NCI-H128 (cell line): Measurements from ENCODE around the gene EIF4ENIF1.
"Not testable (repeated sequence)": the region's sequence is repeated elsewhere in the genome, so short reads cannot be mapped to it uniquely, and the experiment has no call there.

Source experiments
- DNase-seq: peaks from one replicate; lab custom pipeline; 2025; ENCODE audit not compliant: unreplicated experiment; lab: John Stamatoyannopoulos, UW

Gene EIF4ENIF1

DNA sequence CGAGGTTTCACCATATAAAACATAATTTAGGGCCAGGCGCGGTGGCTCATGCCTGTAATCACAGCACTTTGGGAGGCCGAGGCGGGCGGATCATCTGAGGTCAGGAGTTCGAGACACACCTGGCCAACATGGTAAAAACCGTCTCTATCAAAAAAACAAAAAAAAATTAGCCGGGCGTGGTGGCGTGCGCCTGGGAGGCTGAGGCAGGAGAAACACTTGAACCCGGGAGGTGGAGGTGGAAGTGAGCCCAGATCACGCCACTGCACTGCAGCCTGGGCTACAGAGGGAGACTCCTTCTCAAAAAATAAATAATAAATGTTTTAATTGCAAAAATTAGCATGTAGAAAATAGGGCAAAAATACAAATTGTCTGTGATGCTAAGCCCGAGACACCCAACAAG is 5.7 kb upstream of the EIF4ENIF1 start:
- DNase-seq: no peak

DNA sequence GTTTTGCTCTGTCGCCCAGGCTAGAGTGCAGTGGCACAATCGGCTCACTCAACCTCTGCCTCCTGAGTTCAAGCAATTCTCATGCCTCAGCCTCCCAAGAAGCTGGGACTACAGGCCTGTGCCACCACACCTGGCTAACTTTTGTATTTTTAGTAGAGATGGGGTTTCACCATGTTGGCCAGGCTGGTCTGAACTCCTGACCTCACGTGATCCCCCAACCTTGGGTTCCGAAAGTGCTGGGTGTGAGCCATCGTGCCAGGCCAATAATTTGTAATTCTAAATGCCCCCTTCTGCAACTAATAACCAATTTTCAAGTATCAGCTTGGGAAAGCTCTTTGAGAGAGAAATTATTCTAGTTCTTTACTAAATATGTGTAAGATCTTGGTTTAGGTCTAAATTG is 3.7 kb upstream of the EIF4ENIF1 start:
- not testable (repeated sequence) for DNase-seq

DNA sequence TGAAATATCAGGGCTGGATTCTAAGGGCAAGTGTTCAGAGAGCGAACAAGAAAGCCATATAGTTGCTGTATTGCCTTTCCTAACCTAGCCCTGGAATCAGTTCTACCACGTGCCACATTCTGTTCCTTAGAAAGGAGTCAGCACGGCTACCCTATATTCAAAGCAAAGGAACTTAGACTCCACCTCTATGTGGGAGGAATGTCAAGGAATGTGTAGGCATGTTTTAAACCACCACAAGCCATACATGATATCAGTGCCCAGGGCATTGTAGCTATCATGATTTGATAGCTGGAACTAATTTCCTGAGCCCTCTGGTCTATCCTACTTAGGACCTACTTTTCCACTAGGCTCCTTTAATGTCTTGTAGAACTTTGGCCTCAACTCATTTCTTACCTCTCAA is 2.5 kb upstream of the EIF4ENIF1 start:
- DNase-seq: no peak

DNA sequence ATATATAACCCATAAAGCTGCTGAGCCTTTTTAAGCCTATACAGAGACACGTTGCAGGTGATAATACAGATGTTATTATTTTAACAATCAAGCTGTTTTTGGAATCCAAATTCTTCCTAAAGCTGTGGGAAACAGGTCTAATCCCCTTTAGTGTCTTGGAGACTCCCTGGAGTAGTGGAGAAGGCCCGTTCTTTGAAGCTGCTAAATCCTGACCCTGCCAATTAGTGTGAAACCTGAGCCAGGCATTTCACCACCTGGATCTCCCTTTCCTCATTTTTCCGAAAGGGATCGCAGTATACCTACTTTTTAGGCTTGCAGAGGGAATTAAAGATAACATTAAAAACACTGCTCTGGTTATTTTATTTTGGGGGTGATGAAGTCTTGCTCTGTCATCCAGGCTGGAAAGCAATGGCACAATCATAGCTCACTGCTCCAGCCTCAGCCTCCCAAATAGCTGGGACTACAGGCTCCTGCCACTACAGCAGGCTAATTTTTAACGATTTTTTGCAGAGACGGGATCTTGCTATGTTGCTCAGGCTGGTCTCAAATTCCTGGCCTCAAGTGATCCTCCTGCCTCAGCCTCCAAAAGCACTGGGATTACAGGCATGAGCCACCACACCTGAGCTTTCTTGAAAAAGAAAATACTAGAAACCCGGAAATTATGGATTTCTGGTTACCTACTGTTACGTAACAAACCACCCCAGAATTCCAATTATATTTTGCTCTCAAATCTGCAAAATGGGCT is 1.7 kb upstream of the EIF4ENIF1 start:
- no peak for DNase-seq

DNA sequence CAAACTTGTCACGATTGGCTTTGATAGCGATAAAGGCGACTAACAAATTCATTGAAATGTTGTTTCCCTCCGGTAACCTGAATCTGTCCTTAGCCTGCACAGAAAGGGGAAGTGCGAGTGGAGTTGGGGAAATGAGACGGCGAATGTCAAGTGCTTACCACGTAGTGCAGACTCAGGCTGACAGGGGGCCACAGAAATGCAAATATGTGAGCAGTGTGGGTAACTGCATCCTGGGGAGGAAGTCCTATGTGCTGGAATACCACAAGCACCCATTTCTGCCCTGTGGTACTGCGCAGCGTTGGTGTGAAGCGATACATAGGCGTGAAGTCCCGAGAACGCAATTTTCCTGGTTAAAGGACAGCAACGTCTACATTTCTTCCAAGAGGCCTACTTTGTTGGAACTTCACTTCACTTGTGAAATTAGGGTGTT is 869 bp upstream of the EIF4ENIF1 start:
- no peak for DNase-seq

DNA sequence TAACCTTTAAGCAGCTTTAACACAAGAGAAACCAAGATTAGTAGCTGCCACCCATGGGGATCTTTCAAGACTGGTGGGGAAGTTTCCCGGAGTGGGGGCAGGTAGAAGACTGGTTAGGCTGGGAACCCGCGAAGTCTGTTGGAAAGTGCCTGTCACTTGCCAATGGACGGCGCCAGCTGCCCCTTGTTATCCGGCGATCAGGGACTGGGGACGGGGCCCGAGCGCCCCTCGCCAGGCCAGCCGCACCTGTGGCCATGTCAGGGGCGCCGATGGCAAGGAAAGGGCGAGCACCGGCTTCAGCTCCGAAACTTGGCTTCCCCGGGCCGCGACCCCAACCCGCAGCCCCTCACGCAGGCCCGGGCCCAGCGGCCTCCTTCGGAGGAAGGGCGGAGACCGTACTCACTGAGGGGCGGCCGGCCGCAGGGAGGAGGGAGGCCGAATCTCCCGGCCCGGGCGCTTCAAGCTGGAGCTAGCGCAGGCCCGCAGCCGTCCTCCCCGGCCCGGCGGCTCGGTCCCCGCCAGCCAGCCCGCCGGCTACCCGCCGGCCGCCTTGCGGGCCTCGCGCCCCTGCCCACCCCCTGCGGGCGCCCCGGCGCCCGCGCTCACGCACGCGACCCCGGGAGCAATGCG is 539 bp downstream of the EIF4ENIF1 start:
- no peak for DNase-seq

DNA sequence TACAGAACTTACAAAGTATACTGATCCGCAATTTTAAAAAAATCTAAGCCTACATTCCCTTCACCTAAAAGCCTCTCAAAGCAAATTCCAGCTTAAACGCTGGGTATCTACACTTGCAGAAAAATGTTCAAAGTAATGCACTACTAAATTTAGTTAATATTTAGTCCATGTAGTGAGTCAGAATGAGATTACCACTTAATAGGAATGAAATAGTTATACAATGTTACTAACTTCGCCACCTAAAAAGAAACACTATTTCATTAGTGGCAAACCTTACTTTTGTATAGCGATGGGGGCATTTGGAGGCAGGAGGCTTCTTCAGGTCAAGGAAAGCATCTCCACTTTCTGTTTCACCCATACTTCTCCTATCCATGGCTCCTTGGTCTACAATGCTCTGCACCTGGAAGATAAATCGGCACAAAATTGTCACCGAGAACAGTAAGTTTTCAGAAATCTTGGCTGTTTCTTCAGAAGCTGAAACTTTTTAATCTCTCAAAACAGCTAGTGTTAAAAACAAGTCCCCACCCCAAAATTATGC is 1.2 kb downstream of the EIF4ENIF1 start:
- no peak for DNase-seq

DNA sequence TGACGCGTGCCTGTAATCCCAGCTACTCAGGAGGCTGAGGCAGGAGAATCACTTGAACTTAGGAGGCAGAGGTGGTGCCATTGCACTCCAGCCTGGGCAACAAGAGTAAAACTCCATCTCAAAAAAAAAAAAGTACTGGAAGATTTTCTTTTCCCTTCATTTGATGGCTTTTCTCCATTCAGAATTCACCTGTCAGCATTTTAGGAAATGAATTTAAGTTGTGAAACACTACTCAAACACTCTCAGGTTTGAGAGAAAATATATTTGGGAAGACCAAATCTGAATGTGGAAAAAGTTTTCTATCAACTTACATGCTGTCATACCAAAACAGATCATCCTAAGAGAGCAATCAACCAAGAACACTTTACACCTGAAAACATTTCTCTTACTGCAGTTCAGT is 2.7 kb downstream of the EIF4ENIF1 start:
- no peak for DNase-seq

DNA sequence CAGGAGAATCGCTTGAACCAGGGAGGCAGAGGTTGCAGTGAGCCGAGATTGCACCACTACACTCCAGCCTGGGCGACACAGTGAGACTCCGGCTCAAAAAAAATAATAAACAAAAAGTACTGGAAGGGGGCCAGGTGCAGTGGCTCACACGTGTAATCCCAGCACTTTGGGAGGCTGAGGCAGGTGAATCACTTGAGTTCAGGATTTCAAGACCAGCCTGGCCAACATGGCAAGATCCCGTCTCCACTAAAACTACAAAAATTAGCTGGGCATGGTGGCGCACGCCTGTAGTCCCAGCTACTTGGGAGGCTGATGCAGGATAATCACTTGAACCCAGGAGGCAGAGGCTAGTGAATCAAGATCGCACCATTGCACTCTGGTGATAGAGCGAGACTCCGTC is 3.3 kb downstream of the EIF4ENIF1 start:
- DNase-seq: not testable (repeated sequence)

DNA sequence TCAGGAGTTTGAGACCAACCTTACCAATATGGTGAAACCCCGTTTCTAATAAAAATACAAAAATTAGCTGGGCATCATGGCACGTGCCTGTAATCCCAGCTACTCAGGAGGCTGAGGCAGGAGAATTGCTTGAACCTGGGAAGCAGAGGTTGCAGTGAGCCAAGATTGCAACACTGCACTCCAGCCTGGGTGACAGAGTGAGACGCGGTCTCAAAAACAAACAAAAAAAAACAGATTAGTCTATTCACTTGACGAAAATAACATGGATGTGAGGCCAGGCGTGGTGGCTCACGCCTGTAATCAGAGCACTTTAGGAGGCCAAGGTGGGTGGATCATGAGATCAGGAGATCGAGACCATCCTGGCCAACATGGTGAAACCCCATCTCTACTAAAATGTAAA is 7.2 kb downstream of the EIF4ENIF1 start:
- DNase-seq: not testable (repeated sequence)

DNA sequence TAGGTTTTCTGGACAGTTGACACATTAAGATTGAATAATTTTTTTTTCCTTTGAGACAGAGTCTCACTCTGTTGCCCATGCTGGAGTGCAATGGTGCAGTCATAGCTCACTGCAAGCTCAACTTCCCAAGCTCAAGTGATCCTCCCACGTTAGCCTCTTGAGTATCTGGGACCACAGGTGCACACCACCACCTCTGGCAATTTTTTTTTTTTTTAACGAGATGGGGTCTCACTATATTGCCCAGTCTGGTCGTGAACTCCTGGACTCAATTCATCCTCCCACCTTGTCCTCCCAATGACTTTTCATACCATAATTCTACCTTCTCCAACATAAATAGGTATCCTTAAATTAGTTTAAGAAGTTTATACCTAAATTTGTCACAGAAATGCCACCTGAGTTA is 8.5 kb downstream of the EIF4ENIF1 start:
- DNase-seq: no peak

DNA sequence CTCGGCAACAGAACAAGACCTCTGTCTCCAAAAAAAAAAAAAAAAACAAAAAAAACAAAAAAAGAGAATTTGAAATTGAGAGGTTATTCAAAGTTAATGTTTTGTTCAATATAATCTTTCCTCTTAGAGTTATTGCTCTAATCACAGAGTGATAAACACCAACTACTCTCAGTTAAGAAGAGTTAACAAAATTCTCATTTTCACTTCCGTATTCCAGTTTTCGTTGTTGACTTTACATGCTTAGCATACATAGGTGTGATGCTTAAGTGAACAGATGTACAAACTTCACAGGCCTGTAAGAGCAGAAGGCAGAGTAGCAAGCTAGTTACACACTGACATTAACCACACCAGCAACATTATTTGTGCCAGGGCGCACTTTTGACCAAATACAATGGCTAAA is 12.3 kb downstream of the EIF4ENIF1 start:
- no peak for DNase-seq

DNA sequence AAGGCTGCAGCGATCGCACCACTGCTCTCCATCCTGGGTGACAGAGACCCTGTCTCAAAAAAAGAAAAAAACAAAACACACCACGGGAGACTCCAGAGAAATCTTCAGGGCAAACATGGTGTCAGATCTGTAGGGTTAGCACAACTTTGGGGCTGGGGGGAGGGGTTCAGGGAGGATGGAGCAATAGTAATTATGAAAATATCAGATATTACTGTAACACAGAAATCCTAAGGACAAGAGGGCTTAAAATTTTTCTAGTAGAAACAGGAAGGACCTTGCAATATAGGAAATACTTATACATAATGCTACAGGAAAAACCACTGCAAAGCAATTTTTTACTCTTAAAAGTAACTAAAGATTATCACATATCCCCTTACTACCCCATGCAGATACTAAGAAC is 13.8 kb downstream of the EIF4ENIF1 start:
- no peak for DNase-seq

DNA sequence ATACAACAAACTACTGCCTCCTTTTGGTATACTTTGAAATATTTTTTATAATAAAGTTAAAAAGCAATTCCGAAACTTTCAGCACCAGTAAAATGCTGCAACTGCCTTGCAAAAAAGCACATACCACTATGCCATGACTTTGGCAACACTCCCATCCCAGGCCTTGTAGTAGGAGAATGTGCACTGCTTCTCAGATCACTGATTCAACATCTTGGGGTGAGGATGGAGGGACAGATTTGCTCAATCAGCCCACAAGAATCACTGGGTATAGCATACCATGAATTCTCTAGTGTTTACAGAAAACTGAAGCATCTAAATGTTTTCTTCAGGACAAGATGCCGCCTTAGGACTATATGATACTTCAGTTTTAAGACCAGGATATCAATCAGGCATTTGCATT is 14.9 kb downstream of the EIF4ENIF1 start:
- DNase-seq: no peak

DNA sequence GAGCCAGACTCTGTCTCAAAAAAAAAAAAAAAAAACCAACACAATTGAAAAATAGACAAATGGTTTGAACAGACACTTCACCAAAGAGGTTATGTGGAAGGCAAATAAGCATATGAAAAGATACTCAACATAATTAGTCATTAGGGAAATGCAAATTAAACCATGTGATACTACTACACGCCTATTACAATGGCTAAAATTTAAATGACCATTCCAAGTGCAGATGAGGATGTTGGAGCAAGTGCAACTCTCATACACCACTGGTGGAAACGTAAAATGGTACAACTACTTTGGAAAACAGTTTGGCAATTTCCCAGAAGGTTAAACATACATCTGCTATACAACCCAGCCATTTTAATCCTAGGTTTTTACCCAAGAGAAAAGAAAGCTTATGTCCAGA is 24.3 kb downstream of the EIF4ENIF1 start:
- DNase-seq: no peak

DNA sequence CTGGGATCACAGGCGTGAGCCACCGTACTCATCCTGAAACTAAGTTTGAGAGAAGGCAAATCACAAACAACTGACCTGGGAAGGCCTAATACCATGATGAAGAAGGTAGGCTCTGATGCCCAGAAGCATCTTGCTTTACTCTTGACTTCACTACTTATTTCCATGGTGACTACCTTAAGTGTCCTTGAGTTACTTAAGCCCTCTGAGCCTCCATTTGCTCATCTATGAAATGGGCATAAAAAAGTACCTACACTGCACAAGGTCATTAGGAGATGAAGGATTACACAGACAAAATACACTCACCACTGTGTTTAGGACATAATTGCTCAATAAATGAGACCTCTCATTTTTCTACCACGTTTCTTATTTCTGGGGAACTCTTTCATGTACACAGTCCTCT is 27.9 kb downstream of the EIF4ENIF1 start:
- no peak for DNase-seq

DNA sequence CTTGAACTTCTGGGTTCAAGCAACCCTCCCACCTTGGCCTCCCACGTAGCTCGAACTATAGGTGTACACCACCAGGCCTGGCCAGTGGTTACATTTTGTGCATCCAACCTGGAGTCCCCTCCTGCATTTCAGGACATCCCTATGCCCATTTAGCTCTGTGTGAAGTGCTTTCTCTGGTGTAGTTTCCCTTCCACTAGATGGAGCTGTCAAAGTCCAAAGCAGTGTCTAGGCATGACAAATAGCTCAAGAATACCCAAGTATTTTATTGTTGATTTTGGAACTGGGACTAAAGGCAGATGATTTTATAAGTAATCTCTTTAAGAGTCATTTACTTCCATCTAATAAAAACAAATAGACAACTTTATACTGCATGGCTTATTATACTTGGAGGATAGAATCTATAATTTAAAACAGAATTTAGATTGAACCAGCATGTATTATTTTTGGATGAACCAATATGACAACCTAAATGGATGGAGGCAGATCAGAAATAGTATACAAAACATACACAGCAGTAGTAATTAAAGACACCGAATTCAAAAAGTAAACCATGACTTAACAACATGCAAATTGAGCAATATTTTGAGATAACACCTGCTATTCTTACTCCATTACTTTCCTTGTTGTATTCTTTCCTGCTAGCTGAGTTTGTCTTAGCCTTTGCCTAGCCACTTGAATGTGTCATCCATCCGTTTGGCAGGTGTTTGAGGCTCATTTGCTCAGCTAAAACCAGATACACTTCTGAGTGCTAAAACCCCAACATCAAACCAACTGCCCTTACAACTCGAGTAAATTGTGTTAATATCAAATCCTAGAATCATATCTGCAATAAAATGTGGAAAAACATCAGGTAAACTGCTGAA is 37.7 kb downstream of the EIF4ENIF1 start:
- DNase-seq: no peak

DNA sequence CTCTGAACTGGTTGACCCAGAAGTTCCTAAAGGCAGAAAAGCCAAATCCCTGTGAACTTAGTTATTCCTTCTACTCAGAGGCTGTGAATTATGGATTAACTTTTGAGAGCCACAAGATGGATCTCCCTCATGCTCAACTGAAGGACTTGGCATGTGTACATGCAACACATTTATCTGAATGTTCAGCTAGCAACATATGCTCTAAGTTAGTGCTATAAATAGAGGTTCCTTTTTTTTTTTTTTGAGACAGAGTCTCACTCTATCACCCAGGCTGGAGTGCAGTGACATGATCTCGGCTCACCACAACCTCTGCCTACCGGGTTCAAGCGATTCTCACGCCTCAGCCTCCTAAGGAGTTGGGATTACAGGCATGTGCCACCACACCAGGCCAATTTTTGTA is 40.1 kb downstream of the EIF4ENIF1 start:
- DNase-seq: no peak

DNA sequence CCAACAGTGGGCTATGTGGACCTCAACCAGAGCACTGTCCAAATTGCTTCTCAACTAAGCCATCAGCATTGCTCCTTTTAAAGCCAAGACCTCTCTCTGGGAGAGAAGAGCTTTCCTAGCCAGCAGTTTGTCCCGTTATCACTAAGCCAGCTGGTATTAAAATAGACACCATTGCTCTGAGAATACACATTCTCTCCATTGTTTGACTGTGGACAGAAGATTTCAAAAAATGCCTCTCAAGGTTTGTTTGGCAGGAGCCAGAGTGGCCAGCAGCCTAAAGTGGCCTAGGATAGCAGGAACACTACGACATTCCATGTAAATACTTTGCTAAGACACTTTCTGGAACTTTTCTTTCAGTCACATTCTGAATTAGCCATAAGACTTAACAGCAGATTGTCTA is 41.3 kb downstream of the EIF4ENIF1 start:
- DNase-seq: no peak

DNA sequence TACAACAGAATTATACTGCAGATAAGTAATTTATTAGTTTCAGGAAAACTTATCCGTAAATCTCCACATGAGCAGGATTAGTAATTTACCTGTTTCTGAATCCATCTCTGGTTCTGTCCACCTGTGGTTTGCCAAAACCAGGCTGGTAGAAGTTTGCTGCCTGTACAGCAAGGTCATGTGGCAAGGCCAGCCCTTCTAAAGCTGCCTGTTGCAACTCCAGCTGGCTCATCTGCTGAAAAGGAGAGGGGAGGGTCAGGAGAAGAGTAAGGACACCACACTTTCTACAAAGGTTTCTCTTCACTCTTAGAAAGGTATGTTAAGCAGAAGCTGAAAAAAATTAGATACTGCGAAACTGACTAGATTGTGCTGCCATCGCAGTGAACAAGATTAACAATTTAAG is 42.3 kb downstream of the EIF4ENIF1 start:
- no peak for DNase-seq

DNA sequence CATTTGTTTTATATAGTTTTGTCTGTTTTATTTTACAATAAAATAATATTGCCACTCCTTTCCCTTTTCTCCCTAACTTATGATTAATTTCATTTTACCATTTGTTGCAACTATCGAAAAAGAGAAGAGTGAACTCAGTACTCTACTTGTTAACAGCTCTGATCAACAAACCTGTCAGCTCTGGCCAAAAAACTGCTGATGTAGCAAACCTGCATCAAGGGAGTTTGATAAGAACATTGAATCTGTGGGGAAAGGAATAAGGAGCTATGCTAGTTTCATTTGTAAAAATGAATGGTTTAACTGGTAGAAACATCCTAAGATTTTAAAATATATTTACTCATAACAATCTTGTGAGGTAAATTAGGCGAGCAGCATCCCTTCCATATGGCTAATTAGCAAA is 42.9 kb downstream of the EIF4ENIF1 start:
- no peak for DNase-seq

DNA sequence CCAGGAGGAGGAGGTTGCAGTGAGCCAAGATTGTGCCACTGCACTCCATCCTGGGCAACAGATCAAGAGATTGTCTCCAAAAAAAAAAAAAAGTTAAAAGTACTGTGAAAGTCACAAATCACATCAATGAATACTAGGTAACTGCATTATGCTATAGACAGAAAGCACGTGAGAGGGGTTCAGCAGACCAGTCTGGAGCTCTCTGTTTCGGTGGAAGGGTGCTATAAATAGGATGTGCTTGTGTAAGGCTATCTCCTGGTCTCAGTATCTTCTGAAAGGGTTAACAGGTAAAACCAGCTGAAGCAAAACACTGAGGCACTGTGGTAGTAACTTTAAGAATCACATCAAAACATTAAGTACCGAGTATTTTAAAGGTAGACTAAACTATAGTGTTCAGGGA is 43.4 kb downstream of the EIF4ENIF1 start:
- no peak for DNase-seq
